Coronary artery (tissue), 2 donors: Measurements from ENCODE around the gene PLEKHA3.
"Not testable (repeated sequence)": the region's sequence is repeated elsewhere in the genome, so short reads cannot be mapped to it uniquely, and the experiment has no call there.

Experiments used
- DNase-seq: peaks from one replicate; pipeline ENCODE4 v3.0.0-alpha.2; 2017; ENCODE audit warnings: low spot score
- H3K27ac ChIP-seq, 2 donors: fragments of 200-600 bp; sonication (generic); one replicate each; pipeline ENCODE4 v1.5.1; 2016 to 2019
- H3K4me3 ChIP-seq: fragments of 200-600 bp; sonication (generic); 2 replicates; pipeline ENCODE4 v1.5.1; 2016; ENCODE audit warnings: mild to moderate bottlenecking, moderate library complexity
- CTCF ChIP-seq: fragments of 200-600 bp; sonication (generic); IDR thresholded peaks from one replicate; pipeline ENCODE4 v1.5.1; 2019; ENCODE audit warnings: antibody characterized with exemption

Gene PLEKHA3

GRCh38 chr2:178523596-178524134 lies 43.4 kb downstream of the PLEKHA3 start:
- no peak for TF ChIP-seq CTCF
- DNase-seq: no peak
- Histone ChIP-seq H3K4me3 (peak overlapping the region; percentile 85), H3K27ac (peak overlapping the region; percentile 64 to 82)

GRCh38 chr2:178525010-178525409 lies 44.8 kb downstream of the PLEKHA3 start:
- not testable (repeated sequence) for DNase-seq, H3K27ac ChIP-seq, H3K4me3 ChIP-seq

- not testable (repeated sequence) for DNase-seq, H3K27ac ChIP-seq, H3K4me3 ChIP-seq
These were observed 45.2 kb downstream of the PLEKHA3 start for GRCh38 chr2:178525460-178525859.

- no peak for DNase-seq
- no peak overlapping the region for H3K4me3 ChIP-seq
- no peak overlapping the region for H3K27ac ChIP-seq
- TF ChIP-seq CTCF: no peak
These were observed 46.0 kb downstream of the PLEKHA3 start for GRCh38 chr2:178526256-178526655.

GRCh38 chr2:178527592-178527991 lies 47.3 kb downstream of the PLEKHA3 start:
- TF ChIP-seq CTCF: no peak

GRCh38 chr2:178528647-178529046 lies 48.4 kb downstream of the PLEKHA3 start:
- DNase-seq: no peak

More at GRCh38 chr2:178527592-178527991, 47.3 kb downstream of the PLEKHA3 start:
- H3K4me3 ChIP-seq: no peak overlapping the region
- no peak for DNase-seq
- H3K27ac ChIP-seq: no peak overlapping the region

GRCh38 chr2:178529194-178529593 lies 48.9 kb downstream of the PLEKHA3 start:
- TF ChIP-seq CTCF: no peak
- no peak overlapping the region for H3K27ac ChIP-seq

More at GRCh38 chr2:178528647-178529046, 48.4 kb downstream of the PLEKHA3 start:
- H3K4me3 ChIP-seq: no peak overlapping the region
- no peak overlapping the region for H3K27ac ChIP-seq
- TF ChIP-seq CTCF: no peak

GRCh38 chr2:178530131-178530530 lies 49.9 kb downstream of the PLEKHA3 start:
- TF ChIP-seq CTCF: no peak
- no peak overlapping the region for H3K27ac ChIP-seq
- no peak overlapping the region for H3K4me3 ChIP-seq
- DNase-seq: no peak

More at GRCh38 chr2:178529194-178529593, 48.9 kb downstream of the PLEKHA3 start:
- H3K4me3 ChIP-seq: no peak overlapping the region
- no peak for DNase-seq
